Esophagus muscularis mucosa (tissue), 3 donors: ENCODE measurements around the gene RBP3.

ENCODE experiments used
- CTCF ChIP-seq, 3 experiments: fragments of 200-600 bp in 2 of 3; fragments of 450-650 bp in 1 of 3; sonication (generic) in 2 of 3; IDR thresholded peaks; one replicate each; pipeline ENCODE4 v1.5.1; 2017 to 2019; ENCODE audit warnings: antibody characterized with exemption in 3 of 3, mild to moderate bottlenecking in 2 of 3, moderate library complexity in 1 of 3
- POLR2A ChIP-seq: fragments of 450-650 bp; IDR thresholded peaks from one replicate; pipeline ENCODE4 v1.6.1; 2017; ENCODE audit warnings: antibody characterized with exemption, moderate library complexity, mild to moderate bottlenecking, low read depth
- POLR2AphosphoS5 ChIP-seq, 2 donors: sonication (generic); formaldehyde crosslinking; IDR thresholded peaks; one replicate each; pipeline ENCODE4 v1.6.1; 2017; ENCODE audit warnings: antibody characterized with exemption in 2 of 2

- no peak for TF ChIP-seq CTCF (IDR thresholded peaks at IDR 0.05)
- no peak for TF ChIP-seq POLR2A
- no peak for TF ChIP-seq POLR2AphosphoS5 (IDR thresholded peaks at IDR 0.05)
Measured at GRCh38 chr10:47303105-47303504, 45.1 kb upstream of the RBP3 start.
